HG03460 (cell line): ENCODE data around the gene JPH4.
"Not testable (repeated sequence)": the region's sequence is repeated elsewhere in the genome, so short reads cannot be mapped to it uniquely, and the experiment has no call there.

ENCODE experiments used
- ATAC-seq: cut with Tn5 transposase; IDR thresholded peaks from one replicate; pipeline ENCODE4 v1.9.1; 2021; ENCODE audit not compliant: unreplicated experiment

Gene JPH4

DNA sequence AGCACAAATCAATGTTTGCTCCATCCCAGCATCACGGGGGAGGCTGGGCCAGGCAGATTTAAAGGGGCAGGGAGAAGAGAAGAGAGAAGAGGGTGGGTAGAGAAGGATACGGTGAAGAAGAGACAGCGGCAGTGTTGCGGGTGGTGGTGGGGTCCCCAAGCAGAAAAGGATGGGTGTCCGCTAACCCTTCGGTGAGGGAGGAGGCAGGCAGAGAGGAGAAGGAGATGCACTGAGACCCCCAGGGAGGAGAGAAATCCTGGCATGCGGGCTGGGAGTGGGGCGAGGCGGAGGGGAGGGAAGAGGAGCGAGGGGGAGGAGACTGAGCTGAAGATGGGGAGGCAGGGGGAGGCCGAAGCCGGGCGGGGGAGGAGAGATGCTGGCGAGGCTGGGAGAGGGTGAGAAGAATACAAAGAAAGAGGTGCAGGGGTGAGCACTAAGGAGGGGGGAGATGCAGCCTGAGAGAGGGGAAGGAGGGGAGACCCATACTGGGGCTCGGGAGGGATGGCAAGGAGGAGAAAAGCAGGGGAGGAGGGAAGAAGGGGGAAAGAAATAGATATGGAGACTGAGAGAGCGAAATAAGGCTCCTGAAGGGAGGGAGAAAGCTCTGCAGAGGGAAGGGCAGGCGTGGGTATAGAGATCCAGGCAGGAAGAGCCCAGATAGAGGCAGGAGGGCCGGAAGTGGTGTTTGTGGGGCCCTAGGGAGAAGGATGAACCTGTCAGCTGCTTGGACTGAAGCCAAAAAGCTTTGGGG is at the start of gene JPH4:
Gene JPH4, minus strand, starts transcription at position 231 of the 751 bp plus-strand sequence. CDS start 1,337 bp downstream, outside the sequence.
- ATAC-seq, result no peak

DNA sequence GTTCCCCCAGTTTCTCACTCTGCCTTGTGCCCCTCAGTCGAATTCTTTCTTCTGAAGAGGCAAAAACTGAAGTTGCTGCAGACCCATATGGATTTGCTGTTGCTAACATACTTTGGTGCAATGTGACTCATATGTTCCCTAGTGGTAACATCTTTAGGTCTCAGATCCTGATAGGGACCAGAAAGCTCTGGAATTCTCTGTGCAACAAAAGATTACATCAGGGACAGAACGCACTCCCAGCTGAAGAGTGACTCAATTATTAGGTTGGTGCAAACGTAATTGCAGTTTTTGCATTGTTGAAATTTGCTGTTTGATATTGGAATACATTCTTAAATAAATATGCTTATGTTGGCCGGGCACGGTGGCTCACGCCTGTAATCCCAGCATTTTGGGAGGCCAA is 49.4 kb upstream of the JPH4 start:
- no peak for ATAC-seq

DNA sequence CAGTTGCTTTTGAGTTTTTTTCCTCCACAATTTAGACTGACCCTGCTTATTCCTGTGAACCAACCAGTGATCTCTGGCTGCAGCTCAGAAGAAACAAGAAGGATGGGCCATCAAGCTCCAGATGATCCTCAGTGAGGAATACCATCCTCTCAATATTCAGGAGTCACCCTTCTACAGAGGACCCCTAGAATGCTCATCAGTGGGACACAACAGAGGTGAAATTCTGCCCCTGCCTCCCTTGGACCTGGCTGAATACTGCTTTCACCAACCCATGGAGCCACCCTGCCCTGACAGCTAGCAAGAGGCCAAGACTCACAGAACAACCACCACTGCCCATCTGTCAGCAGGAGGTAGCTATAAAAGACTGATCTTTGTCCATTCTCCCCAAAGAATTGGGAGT is 48.4 kb upstream of the JPH4 start:
- no peak for ATAC-seq

DNA sequence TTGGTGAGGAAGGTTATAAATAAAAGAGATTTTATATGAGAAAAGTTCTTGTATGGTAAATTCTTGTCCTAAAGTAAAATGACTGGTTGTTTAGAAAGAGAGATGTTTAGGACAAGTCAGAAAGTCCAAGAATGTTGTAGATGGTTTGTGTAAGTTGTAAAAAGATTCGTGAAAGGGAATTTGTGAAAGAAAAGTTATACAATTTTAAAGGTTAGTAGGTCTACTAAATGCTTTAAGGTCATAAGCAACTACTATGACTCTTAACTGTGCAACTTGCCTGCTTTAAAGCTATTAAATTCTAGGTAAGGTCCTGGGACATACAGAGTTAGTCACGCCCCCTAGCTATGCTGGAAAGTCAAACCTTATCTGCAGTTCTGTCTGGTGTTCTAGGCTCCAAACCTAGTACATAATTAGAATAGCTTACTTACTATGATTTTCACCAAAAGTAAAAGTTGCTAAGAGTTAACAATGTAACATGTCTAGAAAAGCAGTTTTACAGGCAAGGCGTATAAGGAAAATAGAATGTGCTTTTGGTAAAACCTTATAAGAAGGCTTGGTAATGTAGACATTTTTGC is 46.3 kb upstream of the JPH4 start:
- ATAC-seq, result no peak

DNA sequence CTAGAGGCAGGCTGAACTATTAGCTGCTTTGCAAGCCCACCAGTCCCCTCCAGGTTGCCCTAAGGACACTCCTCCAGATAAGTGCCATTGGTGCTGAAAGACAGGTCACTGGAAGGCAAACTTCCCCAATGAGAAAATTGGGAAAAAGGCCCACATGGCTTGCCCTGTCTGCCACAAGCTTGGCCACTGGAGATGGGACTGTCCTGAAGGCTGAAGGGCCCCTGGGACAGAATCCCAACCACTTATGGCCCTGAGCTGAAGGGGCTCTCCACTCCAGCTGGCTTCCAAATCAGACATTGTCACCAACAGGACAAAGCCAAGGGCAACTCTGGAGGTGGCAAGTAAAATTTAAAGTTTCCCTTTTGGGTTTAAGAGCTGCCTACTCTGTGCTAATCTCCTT is 45.4 kb upstream of the JPH4 start:
- no peak for ATAC-seq

DNA sequence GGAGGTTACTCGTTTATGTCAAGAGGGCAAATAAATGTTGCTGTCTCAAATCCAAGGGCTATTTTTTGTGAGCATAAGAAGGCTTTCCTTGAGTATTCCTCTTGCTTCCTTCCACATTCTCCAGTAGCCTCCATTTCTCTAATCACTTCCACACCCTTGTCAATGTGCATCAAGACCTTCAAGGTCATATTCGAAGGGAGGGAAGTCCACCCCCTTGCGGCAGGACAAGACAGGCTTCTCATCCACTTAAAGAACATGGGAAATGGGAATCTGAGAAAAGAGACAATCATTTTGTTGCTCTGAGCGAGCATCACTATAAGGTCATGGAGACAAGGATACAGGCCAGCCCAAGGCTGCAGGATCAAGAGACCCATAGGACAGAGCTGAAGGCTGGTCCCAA is 44.4 kb upstream of the JPH4 start:
- ATAC-seq, result no peak

DNA sequence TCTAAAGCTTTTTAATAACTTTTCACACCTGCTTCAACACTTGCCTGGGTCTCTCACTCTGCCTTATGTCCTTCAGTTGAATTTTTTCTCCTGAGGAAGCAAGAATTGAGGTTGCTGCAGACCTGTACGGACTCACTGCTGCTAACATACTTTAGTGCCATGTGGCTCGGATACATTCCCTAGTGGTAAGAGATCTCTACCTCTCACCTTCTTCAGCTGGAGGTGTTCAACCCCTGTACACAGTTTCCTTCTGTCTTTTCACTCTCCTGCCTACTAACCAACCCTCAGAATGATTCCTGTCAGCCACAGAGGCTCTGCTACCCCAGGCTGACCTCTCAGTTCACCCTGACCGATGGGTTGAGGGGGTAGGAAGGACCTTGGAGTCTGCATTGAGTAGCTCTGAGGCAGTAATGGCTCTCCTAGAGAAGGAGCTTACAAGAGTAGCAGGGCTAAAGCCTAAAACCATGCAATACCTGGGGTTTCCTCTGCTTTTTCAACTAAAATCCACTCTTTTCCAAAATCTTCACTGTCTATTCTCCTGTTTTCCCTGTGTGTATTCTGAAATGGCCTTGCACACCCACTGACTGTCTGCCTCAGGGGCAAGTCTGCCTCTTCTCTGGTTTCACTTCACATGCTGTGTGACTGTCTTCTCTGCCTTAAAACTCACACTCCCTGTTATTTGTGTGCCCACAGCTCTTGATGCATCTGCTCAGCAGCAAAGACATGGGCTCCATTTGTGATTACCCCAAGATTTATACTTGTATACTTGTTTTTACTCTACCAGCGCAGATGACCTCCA is 43.5 kb upstream of the JPH4 start:
- no peak for ATAC-seq

DNA sequence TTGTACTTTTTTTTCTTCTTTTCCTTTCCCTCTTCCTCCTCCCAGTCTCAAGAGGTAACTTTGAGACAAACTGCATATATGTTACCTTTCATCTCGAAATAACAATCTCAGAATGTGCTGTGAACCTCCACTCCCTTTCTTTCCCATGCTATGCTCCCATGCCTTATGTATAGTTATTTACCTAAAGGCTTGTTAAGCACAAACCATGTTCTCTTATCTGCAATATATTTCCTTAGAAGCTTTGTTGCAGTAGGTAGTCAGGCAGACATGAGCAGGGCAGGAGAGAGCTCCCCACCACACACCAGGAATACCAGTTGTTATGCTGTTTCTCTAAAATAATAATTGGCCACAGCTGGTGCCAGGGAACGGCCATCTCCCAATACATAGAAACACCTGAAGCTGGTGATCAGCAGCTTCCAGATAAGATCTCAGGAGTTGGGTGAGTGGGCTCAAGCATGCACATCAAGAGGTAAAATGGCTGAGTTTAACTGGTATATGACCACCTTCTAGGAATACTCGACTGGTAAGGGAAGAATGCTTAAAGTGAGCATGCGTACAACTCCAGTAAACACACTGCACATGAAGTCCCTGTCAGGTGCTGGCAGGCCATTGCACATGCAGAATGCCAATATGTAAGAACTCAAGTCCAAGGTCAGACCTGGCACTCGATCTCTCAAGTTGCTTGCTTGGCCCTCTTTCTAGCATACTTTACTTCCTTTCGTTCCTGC is 42.8 kb upstream of the JPH4 start:
- no peak for ATAC-seq

DNA sequence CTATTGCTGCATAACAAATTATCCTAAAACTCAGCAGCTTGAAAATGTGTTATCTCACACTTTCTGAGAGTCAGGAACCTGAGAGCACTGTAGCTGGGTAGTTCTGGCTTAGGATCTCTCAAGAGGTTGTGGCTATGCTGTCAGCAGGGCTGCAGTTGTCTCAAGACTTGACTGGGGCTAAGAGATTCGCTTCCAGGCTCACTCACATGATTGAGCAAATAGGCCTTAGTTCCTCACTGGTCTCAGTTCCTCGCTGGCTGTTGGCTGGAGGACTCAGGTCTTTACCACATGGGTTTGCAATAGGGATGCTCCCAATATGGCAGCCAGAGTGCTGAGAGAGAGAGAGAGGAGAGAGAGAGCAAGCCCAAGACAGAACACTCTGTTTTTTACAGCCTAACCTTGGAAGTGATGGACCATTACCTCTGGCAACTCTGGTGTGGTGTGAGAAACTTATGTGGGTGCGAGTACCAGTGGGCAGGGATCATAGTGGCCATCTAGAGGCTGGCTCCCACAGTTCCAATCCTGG is 41.6 kb upstream of the JPH4 start:
- no peak for ATAC-seq

DNA sequence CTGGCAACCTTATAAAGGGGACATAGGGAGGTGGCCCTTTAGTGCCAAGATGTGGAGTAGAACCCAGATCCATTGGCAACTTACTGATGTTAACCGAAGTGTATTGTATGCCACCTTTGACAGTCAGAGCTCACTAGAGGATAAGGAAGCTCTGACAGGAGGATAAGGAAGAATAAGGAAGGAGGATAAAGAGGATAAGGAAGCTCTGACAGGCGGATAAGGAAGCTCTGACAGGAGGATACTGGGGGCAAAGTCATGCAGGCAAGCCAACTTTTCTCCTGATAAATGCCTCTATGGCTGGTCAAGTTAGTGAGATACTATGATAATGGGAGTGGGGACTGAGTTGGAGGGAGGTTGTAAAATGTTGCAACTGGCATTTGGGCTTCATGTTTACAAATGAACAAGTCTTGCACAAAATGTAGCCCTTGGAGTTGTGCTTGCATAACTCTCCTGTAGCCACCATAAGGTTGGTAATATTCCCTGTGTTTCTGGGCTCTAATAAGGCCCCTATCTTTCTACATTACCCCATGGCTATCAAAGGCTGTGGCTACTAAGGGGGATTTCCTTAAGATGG is 39.9 kb upstream of the JPH4 start:
- ATAC-seq, result no peak

DNA sequence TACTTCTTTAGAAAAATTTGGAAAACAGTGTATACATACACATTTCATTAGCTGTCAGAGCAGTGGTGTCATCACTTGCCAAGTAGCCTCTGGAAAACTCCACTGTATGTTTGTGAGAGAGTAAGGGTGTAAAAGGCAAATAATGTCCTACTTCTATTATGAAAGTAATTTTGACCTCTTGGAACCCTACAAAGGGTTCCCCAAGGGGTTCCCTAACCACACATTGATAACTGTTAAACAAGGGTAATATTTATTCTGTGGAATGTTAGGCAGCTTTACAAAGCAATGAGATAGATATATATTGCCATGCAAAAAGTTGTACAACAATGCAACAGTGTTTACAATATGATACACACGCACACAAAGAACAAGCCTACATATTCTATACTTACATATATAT is 38.9 kb upstream of the JPH4 start:
- ATAC-seq, result no peak

DNA sequence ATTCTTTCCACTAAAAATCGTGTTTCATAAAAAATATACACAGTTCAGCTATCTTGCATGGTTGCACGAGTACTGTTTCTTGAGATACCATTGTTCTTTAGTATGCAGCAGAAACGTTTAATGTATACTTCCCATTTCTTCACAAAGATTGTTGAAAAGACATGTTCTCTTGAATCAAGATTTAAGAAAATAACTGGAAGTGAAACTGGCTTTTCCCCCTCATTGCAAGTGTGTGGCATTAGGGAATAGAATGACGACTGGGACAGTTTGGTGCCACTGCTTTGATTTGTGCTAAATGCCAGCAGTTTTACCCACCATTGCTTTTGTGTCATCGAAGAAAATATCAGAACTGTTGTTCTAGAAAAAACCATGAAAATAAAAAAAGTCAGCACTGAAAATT is 37.3 kb upstream of the JPH4 start:
- ATAC-seq, result no peak

DNA sequence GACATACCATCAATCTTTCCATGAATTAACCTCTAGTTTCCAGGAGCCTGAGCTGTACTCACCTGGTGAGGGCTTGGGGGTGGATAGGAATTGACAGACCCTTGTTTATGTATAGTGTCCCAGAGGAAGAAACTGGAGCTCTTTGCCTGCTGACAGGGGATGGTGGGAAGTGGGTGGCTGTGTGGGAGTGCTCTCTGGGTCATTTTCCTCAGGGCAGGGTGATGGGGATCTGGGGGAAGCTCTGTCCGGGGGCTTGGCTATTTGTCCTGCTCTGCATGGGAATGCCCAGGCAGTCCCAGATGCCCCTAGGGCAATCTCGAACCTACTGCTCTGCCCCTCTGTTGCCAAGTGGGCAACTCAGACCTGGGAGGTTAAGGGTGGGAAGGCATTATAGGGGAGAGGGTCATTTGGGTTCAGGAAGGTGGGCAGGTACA is 35.8 kb upstream of the JPH4 start:
- no peak for ATAC-seq

DNA sequence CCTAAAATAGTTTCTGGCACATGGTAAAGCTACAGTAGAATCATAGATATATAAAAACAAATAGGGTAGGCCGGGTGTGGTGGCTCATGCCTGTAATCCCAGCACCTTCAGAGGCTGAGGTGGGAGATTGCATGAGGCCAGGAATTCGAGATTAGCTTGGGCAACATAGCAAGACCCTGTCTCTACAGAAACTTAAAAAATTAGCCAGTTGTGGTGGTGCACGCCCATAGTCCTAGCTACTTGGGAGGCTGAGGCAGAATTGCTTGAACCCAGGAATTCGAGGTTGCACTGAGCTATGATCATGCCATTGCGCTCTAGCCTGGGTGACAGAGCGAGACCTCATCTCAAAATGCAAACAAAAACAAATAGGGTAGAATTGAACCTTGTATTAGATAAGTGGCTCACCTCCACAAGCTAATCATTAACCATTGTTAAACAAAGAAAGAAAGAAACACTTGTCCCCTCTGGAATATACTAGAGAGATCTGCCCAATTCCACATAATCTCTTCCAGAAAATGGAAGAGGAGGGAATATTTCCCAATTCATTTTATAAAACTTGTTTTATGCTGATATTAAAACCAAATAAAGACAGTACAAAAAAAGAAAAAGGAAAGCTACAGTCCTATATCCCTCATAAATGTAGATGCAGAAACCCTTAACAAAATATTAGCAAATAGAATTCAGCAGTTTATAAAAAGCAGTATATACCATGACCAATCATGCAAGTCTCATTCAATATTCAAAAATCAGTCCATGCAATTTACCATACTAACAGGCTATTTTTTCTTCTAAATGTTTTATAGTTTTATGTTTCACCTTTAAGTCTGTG is 34.9 kb upstream of the JPH4 start:
- no peak for ATAC-seq

DNA sequence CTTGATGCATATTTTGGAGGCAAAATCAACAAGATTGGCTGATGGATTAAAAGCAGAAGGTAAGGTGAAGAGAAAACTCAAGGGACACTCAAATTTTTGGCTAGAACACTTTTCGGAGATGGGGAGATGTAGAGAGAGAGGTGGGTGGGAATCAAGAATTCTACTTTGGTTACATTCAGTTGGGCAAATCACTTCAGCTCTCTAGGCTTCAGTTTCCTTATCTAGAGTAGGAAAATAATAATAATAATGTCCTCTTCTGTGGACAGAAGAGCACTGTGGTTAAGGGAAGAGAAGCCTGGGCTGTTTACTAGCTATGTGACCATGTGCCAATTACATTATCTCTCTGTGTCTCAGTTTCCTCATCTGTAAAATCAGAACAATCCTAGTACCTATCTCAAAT is 34.2 kb upstream of the JPH4 start:
- ATAC-seq, result no peak

DNA sequence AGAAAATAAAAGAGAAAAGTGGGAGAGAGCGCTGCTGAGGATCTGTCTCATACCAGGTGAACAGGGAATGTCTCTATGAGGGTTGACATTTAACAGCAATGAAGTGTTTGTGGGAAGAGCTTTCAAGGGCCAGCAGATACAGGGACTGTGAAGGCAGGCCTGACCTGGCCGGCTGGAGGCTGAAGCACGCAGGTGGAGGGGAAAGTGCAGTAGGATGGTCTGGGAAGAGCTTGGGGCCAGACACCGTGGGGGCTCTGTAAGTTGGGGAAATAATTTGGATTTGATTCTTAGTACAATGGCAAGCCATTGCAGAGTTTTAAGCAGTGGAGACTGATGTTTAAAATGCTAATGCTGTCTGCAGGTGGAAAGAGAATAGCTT is 33.8 kb upstream of the JPH4 start:
- no peak for ATAC-seq

DNA sequence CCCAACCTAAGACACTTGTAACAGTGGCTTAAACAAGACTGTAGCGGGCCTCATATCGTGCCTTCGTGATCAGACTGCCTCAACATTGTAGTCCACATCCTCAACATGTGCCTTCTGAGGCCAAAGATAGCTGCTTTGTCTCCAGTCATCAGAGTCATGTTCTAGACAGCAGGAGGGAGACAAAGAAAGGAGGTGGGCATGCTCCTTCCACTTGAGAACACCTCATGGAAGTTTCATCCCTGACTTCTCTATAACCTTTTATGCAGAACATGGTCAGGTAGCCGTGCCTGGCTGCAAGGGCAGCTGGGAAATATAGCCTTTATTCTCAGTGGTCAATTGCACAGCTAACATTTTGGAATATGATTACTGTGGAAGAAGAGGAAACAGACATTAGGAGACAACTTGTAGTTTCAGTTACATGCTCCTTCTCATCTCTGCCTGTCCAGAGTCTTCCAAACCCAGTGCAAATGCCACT is 32.3 kb upstream of the JPH4 start:
- ATAC-seq, result no peak

DNA sequence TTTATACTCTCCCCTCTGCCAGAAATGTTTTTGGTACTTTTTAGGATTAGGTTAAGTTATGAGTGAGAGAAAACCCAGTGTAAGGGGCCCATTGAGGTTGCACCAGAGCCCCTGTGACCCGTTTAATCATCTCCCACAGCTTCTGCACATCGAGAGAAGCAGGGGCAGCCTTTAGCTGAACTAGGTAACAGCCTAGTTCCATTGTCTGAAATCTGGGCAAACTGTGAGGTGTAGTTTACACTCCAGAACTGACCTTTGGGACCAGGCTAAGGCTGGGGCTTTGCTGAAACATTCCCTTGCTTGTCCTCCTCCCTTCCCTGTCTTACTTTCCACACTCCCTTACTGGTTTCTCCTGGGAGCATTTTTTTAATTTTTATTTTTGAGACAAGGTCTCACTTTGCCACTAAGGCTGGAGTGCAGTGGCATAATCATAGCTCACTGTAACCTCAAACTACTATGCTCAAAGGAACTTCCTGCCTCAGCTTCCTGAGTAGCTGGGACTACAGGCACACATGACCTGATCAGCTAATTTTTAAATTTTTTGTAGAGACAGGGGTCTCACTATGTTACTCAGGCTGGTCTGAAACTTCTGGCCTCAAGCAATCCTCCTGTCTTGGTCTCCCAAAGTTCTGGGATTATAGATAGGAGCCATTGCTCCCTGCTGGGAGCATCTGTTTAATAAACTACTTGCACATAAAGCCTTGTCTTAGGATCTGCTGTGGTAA is 31.7 kb upstream of the JPH4 start:
- no peak for ATAC-seq

DNA sequence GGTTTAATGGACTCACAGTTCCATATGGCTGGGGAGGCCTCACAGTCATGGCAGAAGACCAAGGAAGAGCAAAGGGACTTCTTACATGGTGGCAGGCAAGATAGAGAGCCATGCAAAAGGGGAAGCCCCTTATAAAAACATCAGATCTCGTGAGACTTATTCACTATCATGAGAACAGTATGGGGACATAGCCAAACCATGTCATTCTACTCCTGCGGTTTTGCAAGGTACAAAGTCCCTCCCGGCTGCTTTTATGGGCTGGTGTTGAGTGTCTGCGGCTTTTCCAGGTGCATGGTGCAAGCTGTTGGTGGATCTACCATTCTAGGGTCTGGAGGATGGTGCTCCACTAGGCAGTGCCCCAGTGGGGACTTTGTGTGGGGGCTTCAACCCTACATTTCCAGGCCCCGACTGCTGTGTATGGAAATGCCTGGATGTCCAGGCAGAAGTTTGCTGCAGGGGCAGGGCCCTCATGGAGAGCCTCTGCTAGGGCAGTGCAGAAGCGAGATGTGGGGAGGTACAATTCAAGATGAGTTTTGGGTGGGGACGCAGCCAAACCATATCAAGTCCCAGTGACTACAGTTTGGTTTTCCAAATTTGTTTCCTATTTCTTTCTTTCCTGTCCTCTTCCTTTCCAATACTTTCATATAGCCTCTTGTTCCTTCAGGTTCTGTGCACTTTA is 31.0 kb upstream of the JPH4 start:
- ATAC-seq, result not testable (repeated sequence)
